Measurements from ENCODE around the gene BBOF1. TPM values are rescaled to one million over a fixed set of nuclear protein-coding genes. Genes with fewer than 3 reads are reported as not detected.

BBOF1 gene
- total RNA-seq, 6 experiments from 2014 or later: 0.81 to 3.3 (median 1.3) TPM

GRCh38 chr14:74008843-74009499, 10.2 kb upstream of the BBOF1 start:
- H3K27me3 ChIP-seq: no peaks in the 10 kb centered on the region
- no peak for TF ChIP-seq CTCF (IDR thresholded peaks at IDR 0.05)
- no peak for TF ChIP-seq POLR2A (IDR thresholded peaks at IDR 0.05)
- peaks cover 0 to 5% (median 2%) of the 10 kb centered on the region in 4 donors for H3K4me1 ChIP-seq
- no peak overlapping the region for H3K27ac ChIP-seq
- H3K36me3 ChIP-seq: peaks cover 0 to 25% (median 4%) of the 10 kb centered on the region in 4 donors
- 69% methylated on average over 2 of the region's 2 CpGs for WGBS (ENCODE audit: insufficient coverage, low coverage, low lambda C conversion rate, missing lambda C conversion rate)
- no peak for ATAC-seq
- H3K4me3 ChIP-seq: no peak overlapping the region
- DNase-seq: no peak
- H3K9me3 ChIP-seq: no peaks in the 10 kb centered on the region
- intact Hi-C loops (cut with DNase I): no loop called here

- DNase-seq (peak in 1 of 3 donors; percentile 40), ATAC-seq (peak; percentile 22 to 59 (median 35))
- Histone ChIP-seq H3K27me3 (no peaks in the 10 kb centered on the region), H3K36me3 (peaks cover 0 to 22% (median 4%) of the 10 kb centered on the region in 4 donors), H3K4me1 (peaks cover 0 to 25% (median 9%) of the 10 kb centered on the region in 4 donors), H3K27ac (peak overlapping the region; percentile 8 to 65 (median 48)), H3K9me3 (no peaks in the 10 kb centered on the region), H3K4me3 (no peak overlapping the region)
- 38% methylated on average over 1 of the region's 1 CpG for WGBS (ENCODE audit: insufficient coverage, low coverage, low lambda C conversion rate, missing lambda C conversion rate)
- TF ChIP-seq CTCF (IDR thresholded peaks at IDR 0.05) (no peak), POLR2A (IDR thresholded peaks at IDR 0.05) (no peak)
- intact Hi-C loops (cut with DNase I): no loop called here
Measured at GRCh38 chr14:74014299-74014698, 4.8 kb upstream of the BBOF1 start.

- no peak for DNase-seq
- H3K27me3 ChIP-seq: no peaks in the 10 kb centered on the region
- H3K27ac ChIP-seq: peak overlapping the region in 2 of 3 donors; percentile 48 to 65
- intact Hi-C loops (cut with DNase I): no loop called here
- H3K4me1 ChIP-seq: peaks cover 0 to 33% (median 9%) of the 10 kb centered on the region in 4 donors
- H3K4me3 ChIP-seq: no peak overlapping the region
- no peak for TF ChIP-seq CTCF (IDR thresholded peaks at IDR 0.05)
- TF ChIP-seq POLR2A (IDR thresholded peaks at IDR 0.05): no peak
- WGBS (ENCODE audit: insufficient coverage, low coverage, low lambda C conversion rate, missing lambda C conversion rate): 86% methylated on average over 3 of the region's 3 CpGs
- no peak for ATAC-seq
- peaks cover 0 to 15% (median 4%) of the 10 kb centered on the region in 4 donors for H3K36me3 ChIP-seq
- H3K9me3 ChIP-seq: no peaks in the 10 kb centered on the region
Measured at GRCh38 chr14:74015176-74015575, 4.0 kb upstream of the BBOF1 start.

GRCh38 chr14:74015963-74016362, 3.2 kb upstream of the BBOF1 start:
- H3K27ac ChIP-seq: peak overlapping the region in 2 of 3 donors; percentile 48 to 65
- DNase-seq (no peak), ATAC-seq (peak in 1 of 4 donors; percentile 8)
- H3K4me3 ChIP-seq: no peak overlapping the region
- TF ChIP-seq CTCF (IDR thresholded peaks at IDR 0.05) (no peak), POLR2A (IDR thresholded peaks at IDR 0.05) (no peak)
- intact Hi-C loops (cut with DNase I): no loop called here
- H3K36me3 ChIP-seq: peaks cover 0 to 8% (median 2%) of the 10 kb centered on the region in 4 donors
- no peaks in the 10 kb centered on the region for H3K27me3 ChIP-seq
- no peaks in the 10 kb centered on the region for H3K9me3 ChIP-seq
- H3K4me1 ChIP-seq: peaks cover 0 to 33% (median 9%) of the 10 kb centered on the region in 4 donors

Data from right lobe of liver (tissue), 6 donors.